Retinal pigment epithelial cell (primary cell): ENCODE measurements around the gene EIF4G3.

Experiments used
- DNase-seq: peaks from one replicate; pipeline ENCODE4 v3.0.0-alpha.2; 2010; ENCODE audit warnings: low read depth
- H3K4me3 ChIP-seq: 2 replicates; pipeline ENCODE4 v1.5.1; 2011; ENCODE audit warnings: mild to moderate bottlenecking, low read length, control low read depth, moderate library complexity
- TF ChIP-seq, protein P1 (sequence below): conservative IDR thresholded peaks from 2 replicates; pipeline ENCODE4 v1.5.1; 2011; ENCODE audit warnings: low read depth, low read length, control low read depth, inconsistent platforms

The EIF4G3 gene

DNA sequence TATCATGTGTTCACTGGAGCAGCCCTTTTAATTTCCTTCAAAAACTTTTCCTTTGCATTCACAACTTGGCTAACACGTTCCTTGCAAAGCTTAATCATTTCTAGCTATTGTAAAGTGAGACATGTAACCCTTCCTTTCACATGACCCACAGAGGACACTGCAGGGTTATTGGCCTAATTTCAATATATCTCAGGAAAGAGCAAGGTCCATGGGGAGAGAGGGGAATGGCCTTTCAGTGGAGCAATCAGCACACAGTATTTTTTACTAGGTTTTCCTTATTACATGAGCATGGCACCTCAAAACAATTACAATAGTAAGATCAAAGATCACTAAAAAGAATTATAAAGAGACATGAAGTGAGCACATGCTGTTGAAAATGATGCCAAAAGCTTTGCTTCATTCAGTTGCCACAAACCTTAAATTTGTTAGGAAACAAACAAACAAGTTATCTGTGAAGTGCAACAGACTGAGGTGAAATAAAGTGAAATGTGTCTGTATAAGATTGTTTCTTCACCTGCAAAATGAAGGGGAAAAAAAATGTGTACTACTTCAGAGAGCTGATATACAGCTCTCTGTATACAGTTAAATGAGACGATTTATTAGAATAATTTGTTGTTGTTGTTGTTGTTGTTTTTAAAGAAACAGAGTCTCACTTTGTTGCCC is 61.5 kb downstream of the EIF4G3 start:
- DNase-seq: no peak
- TF ChIP-seq, protein P1, sequence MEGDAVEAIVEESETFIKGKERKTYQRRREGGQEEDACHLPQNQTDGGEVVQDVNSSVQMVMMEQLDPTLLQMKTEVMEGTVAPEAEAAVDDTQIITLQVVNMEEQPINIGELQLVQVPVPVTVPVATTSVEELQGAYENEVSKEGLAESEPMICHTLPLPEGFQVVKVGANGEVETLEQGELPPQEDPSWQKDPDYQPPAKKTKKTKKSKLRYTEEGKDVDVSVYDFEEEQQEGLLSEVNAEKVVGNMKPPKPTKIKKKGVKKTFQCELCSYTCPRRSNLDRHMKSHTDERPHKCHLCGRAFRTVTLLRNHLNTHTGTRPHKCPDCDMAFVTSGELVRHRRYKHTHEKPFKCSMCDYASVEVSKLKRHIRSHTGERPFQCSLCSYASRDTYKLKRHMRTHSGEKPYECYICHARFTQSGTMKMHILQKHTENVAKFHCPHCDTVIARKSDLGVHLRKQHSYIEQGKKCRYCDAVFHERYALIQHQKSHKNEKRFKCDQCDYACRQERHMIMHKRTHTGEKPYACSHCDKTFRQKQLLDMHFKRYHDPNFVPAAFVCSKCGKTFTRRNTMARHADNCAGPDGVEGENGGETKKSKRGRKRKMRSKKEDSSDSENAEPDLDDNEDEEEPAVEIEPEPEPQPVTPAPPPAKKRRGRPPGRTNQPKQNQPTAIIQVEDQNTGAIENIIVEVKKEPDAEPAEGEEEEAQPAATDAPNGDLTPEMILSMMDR: no peak
- H3K4me3 ChIP-seq: no peak overlapping the region

DNA sequence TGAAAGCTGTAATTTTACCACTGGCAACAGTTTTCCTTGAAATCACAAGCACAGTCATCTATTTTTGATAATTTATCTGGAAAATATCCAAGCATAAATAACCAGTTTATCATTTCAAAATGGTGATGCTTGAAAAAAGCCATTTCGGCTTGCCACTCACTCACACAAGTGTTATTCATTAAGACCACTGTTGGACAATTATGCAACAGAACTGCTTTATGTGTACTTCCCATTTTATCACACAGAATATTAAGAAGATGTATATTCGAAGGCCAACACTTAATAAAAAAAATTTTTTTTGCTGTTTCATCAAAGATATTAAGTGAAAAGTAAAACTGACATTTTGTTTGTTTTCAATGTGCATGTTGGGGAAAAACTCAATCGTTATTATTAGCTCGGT is 62.3 kb downstream of the EIF4G3 start:
- TF ChIP-seq, protein P1: no peak
- no peak for DNase-seq
- H3K4me3 ChIP-seq: no peak overlapping the region

DNA sequence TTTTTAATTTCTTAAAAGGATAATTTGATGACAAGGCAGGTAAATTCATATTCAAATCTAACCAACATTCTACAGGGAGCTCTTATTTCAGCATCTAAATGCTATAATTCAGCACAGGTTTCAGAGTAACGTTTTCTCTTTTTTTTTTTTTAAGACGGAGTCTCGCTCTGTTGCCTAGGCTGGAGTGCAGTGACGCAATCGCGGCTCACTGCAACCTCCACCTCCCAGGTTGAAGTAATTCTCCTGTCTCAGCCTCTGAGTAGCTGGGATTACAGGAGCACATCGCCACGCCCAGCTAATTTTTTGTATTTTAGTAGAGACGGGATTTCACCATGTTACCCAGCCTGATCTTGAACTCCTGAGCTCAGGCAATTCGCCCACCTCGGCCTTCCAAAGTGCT is 66.5 kb downstream of the EIF4G3 start:
- TF ChIP-seq, protein P1: no peak
- H3K4me3 ChIP-seq: no peak overlapping the region
- DNase-seq: no peak

DNA sequence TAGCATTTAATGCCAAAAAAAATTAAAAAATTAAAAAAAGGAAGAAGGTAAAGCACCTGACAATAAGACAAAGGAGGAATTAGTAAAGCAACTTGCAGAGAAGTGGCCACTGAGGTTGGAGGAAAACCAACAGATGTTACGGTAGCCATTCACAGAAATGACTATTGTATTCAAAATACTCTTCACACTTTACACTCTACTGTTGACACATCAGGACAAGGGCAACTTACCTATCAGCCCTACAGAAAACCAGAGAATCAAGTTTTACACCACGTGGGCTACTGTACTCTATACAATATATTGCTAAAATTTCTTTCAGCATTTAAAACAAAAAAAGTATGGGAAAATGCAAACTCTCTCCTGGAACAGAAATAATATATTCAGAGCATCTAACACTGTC is 70.0 kb downstream of the EIF4G3 start:
- DNase-seq: no peak
- no peak overlapping the region for H3K4me3 ChIP-seq
- TF ChIP-seq, protein P1: no peak

DNA sequence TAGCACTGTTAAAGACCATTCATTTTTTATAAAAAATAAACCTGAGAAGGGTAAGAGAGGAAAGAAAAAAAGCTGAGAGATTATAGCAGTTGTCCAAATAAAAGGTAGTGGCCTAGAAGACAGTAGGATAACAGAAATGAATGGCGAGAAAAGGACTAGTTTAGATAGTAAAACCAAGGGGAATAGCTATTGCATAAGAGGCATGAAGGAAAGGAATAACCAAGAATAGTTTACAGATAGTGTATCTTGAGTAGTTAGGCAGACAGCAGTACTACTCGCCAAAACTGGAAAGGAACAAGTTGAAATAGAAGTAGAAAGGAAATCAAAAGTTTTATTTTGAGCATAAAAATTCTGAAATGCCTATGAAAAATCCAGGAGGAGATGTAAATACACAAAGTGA is 70.5 kb downstream of the EIF4G3 start:
- TF ChIP-seq, protein P1: no peak
- DNase-seq: no peak
- H3K4me3 ChIP-seq: no peak overlapping the region

DNA sequence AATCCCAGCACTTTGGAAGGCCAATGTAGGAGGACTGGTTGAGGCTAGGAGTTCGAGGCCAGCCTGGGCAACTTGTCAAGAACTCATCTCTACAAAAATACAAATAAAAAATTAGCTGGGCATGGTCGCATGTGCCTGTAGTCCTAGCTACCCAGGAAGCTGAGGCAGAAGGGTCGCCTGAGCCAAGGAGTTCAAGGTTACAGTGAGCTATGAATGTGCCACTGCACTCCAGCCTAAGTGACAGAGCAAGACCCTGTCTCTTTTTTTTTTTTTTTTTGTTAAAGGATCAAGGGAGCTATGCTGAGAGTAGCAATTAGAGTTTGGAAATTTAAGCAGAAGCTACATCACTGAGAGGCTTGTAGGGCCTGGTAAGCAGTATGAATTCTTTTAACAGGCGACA is 70.9 kb downstream of the EIF4G3 start:
- TF ChIP-seq, protein P1: no peak
- no peak for DNase-seq
- H3K4me3 ChIP-seq: no peak overlapping the region

DNA sequence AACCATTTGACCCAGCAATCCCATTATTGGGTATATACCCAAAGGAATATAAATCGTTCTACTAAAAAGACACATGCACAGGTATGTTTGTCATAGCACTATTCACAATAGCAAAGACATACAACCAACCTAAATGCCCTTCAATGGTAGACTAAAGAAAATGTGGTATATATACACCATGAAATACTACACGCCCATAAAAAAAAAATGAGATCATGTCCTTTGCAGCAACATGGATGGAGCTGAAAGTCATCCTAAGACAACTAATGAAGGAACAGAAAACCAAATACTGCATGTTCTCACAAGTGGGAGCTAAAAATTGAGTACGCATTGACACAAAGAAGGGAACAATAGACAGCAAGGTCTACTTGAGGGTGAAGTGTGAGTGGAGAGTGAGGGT is 72.0 kb downstream of the EIF4G3 start:
- DNase-seq: no peak
- H3K4me3 ChIP-seq: no peak overlapping the region
- TF ChIP-seq, protein P1: no peak
